SU-DHL-6 (cell line): ENCODE data around the gene ST7.

Experiments used
- H2AFZ ChIP-seq: fragments of 200-600 bp; sonication (generic); 2 replicates; pipeline ENCODE4 v1.6.1; 2014; ENCODE audit warnings: low read depth, mild to moderate bottlenecking, moderate library complexity, mixed read lengths, antibody characterized with exemption, low read length; ENCODE audit not compliant: severe bottlenecking
- H3F3A ChIP-seq: fragments of 200-600 bp; shearing (Covaris generic); 2 replicates; pipeline ENCODE4 v1.6.0; 2016; ENCODE audit warnings: antibody characterized with exemption, mild to moderate bottlenecking; ENCODE audit not compliant: insufficient read depth
- H3K27ac ChIP-seq: fragments of 200-600 bp; sonication (generic); 2 replicates; pipeline ENCODE4 v1.5.1; 2016; ENCODE audit warnings: low read depth, mild to moderate bottlenecking, low read length, moderate library complexity, mixed read lengths
- H3K27me3 ChIP-seq: fragments of 200-600 bp; sonication (generic), shearing (Covaris generic); 2 replicates; pipeline ENCODE4 v1.6.0; 2014; ENCODE audit warnings: mild to moderate bottlenecking, low read length
- H3K36me3 ChIP-seq: fragments of 200-600 bp; sonication (generic); 2 replicates; pipeline ENCODE4 v1.6.1; 2014; ENCODE audit warnings: mild to moderate bottlenecking, low read length, mixed read lengths
- H3K4me2 ChIP-seq: fragments of 300-600, 200-600 bp; shearing (Covaris generic), sonication (generic); 2 replicates; pipeline ENCODE4 v1.6.0; 2014; ENCODE audit warnings: low read length, low read depth, mild to moderate bottlenecking; ENCODE audit not compliant: poor library complexity, severe bottlenecking
- H3K4me3 ChIP-seq: fragments of 200-600 bp; sonication (generic); 2 replicates; pipeline ENCODE4 v1.5.1; 2014; ENCODE audit warnings: antibody characterized with exemption, low read length, mild to moderate bottlenecking, mixed read lengths; ENCODE audit not compliant: insufficient read depth, poor library complexity, severe bottlenecking
- H3K79me2 ChIP-seq: fragments of 200-600 bp; sonication (generic); 2 replicates; pipeline ENCODE4 v1.6.1; 2014; ENCODE audit warnings: mild to moderate bottlenecking, low read length, moderate library complexity; ENCODE audit not compliant: insufficient read depth
- H3K9ac ChIP-seq: fragments of 200-600 bp; sonication (generic); 2 replicates; pipeline ENCODE4 v1.7.0; 2014; ENCODE audit warnings: mild to moderate bottlenecking, low read length
- H3K9me2 ChIP-seq: fragments of 200-600 bp; sonication (generic); replicated peaks from 2 replicates; pipeline ENCODE4 v1.6.1; 2014; ENCODE audit warnings: low read length; ENCODE audit not compliant: insufficient read depth
- H3K9me3 ChIP-seq: fragments of 200-600 bp; sonication (generic); 2 replicates; pipeline ENCODE4 v1.6.1; 2014; ENCODE audit warnings: low read length, mixed read lengths; ENCODE audit not compliant: insufficient read depth
- H4K20me1 ChIP-seq: fragments of 200-600 bp; sonication (generic); 2 replicates; pipeline ENCODE4 v1.6.1; 2014; ENCODE audit warnings: low read depth, mild to moderate bottlenecking, antibody characterized with exemption, low read length, moderate library complexity, mixed read lengths
- CTCF ChIP-seq: fragments of 200-600 bp; sonication (generic); IDR thresholded peaks from one replicate; pipeline ENCODE4 v1.5.1; 2017; ENCODE audit warnings: antibody characterized with exemption, mild to moderate bottlenecking, low read length, moderate library complexity; ENCODE audit not compliant: insufficient read depth, poor library complexity, severe bottlenecking
- EZH2phosphoT487 ChIP-seq: fragments of 200-600 bp; sonication (generic), shearing (Covaris generic); conservative IDR thresholded peaks from 2 replicates; pipeline ENCODE4 v1.6.1; 2018; ENCODE audit warnings: mild to moderate bottlenecking, antibody characterized with exemption, low read length, moderate library complexity, mixed read lengths

The ST7 gene

GRCh38 chr7:117044664-117045063, 91.4 kb downstream of the ST7 start:
- no peaks in the 10 kb centered on the region for H3F3A ChIP-seq
- H3K9ac ChIP-seq: no peak overlapping the region
- no peak overlapping the region for H3K4me3 ChIP-seq
- TF ChIP-seq EZH2phosphoT487: no peak
- TF ChIP-seq CTCF: no peak
- H3K9me3 ChIP-seq: no peaks in the 10 kb centered on the region
- peaks cover 4% of the 10 kb centered on the region for H4K20me1 ChIP-seq
- no peaks in the 10 kb centered on the region for H3K9me2 ChIP-seq
- no peak overlapping the region for H3K4me2 ChIP-seq
- H3K27me3 ChIP-seq: no peaks in the 10 kb centered on the region
- no peak overlapping the region for H3K27ac ChIP-seq
- H3K36me3 ChIP-seq: no peaks in the 10 kb centered on the region
- H3K79me2 ChIP-seq: no peaks in the 10 kb centered on the region
- no peak overlapping the region for H2AFZ ChIP-seq

DNA sequence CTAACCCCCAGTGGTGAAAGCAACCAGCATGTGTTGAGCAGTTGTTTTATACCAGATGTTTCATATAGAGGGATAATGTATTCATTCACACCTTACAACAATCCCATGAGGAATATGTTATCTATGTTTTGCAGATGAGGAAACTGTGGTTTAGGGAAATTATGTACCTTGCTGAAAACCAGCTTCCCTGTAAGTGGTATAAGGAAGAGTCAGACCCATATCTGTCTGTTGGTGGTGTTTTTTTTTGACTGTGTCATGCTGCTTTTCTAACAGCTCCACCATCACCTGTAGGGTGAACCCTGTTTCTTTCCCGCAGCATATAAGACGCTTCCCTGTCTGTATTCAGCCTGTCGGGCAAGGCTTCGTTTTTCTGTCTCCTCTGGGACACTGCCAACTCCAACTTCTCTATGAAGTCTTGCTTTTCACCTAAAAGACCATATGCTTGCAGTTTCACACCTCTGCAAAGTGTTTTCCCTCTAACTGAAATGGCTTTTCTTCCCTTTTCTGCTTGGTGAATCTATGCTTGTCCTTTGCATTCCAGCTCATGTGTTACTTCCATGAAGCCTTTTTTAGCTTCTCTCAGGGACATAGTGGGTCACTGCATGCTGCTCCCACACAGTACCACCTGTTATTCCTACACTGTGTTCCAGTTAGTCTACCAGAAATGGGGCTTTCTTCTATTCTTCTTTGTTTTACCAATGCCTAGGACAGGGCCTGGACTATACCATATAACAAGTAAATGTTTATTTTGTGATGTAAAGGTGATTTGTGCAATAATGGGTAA, 92.8 kb downstream of the ST7 start:
- Histone ChIP-seq H3K27me3 (no peaks in the 10 kb centered on the region), H3F3A (no peaks in the 10 kb centered on the region), H3K4me2 (no peak overlapping the region), H3K4me3 (no peak overlapping the region), H3K27ac (no peak overlapping the region), H3K9me3 (no peaks in the 10 kb centered on the region), H3K9ac (no peak overlapping the region), H3K9me2 (no peaks in the 10 kb centered on the region), H3K79me2 (no peaks in the 10 kb centered on the region), H4K20me1 (peaks cover 4% of the 10 kb centered on the region), H2AFZ (no peak overlapping the region), H3K36me3 (no peaks in the 10 kb centered on the region)
- no peak for TF ChIP-seq EZH2phosphoT487
- TF ChIP-seq CTCF: no peak

DNA sequence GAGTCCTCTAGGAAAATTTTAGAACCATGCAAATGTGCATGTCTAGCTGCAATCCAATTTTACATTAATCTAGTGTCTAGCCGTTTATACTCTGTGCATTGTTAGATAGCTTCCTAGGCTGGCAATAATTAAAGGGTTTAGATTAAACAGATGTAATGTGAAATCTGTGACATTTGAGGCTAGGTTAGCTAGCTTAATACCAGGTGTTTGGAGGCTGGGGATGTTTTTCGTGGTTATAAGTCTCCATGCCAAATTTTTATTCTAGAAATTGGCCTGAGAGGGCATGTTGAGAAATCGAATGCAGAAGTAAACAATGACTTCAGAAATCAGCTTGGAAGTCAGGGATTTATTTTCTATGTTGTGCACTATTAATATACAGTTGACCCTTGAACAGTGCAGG, 94.2 kb downstream of the ST7 start:
- Histone ChIP-seq H4K20me1 (peaks cover 2% of the 10 kb centered on the region), H3F3A (no peaks in the 10 kb centered on the region), H3K9ac (no peak overlapping the region), H2AFZ (no peak overlapping the region), H3K4me2 (no peak overlapping the region), H3K27ac (no peak overlapping the region), H3K9me2 (no peaks in the 10 kb centered on the region), H3K36me3 (no peaks in the 10 kb centered on the region), H3K79me2 (no peaks in the 10 kb centered on the region), H3K27me3 (no peaks in the 10 kb centered on the region), H3K4me3 (no peak overlapping the region), H3K9me3 (no peaks in the 10 kb centered on the region)
- no peak for TF ChIP-seq CTCF
- no peak for TF ChIP-seq EZH2phosphoT487
